ENCODE measurements around the gene SMAP1.

The SMAP1 gene

GRCh38 chr6:70874181-70874913, 206.7 kb downstream of the SMAP1 start:
- Histone ChIP-seq H3K79me2 (ENCODE audit: insufficient read depth, low read length) (no peaks in the 10 kb centered on the region), H3K9ac (ENCODE audit: low read depth, low read length) (no peak overlapping the region), H3K27me3 (ENCODE audit: insufficient read depth, low read length, poor library complexity) (no peaks in the 10 kb centered on the region), H4K20me1 (ENCODE audit: insufficient read depth, low read length) (no peaks in the 10 kb centered on the region), H3K36me3 (ENCODE audit: insufficient read depth, low read length) (no peaks in the 10 kb centered on the region), H3K9me3 (ENCODE audit: insufficient read depth, low read length, severe bottlenecking) (peaks cover 14% of the 10 kb centered on the region), H3K4me1 (ENCODE audit: insufficient read depth, low read length) (no peaks in the 10 kb centered on the region), H2AFZ (ENCODE audit: low read depth, low read length) (no peak overlapping the region), H3K4me2 (ENCODE audit: insufficient read depth, low read length) (no peak overlapping the region), H3K27ac (ENCODE audit: low read length) (no peak overlapping the region), H3K4me3 (ENCODE audit: low read depth in 1 of 2, low read length in 2 of 2) (no peak overlapping the region)
- ATAC-seq (ENCODE audit: insufficient read depth, low read depth) (no peak), DNase-seq (no peak)
- TF ChIP-seq CTCF (IDR thresholded peaks at IDR 0.05; ENCODE audit: borderline replicate concordance, extremely low read depth, low read length, poor library complexity, severe bottlenecking) (no peak), EZH2 (IDR thresholded peaks at IDR 0.05; ENCODE audit: borderline replicate concordance, low read depth, low read length, severe bottlenecking) (no peak)

GRCh38 chr6:70879496-70879895, 211.8 kb downstream of the SMAP1 start:
- no peaks in the 10 kb centered on the region for H3K79me2 ChIP-seq (ENCODE audit: insufficient read depth, low read length)
- H3K9me3 ChIP-seq (ENCODE audit: insufficient read depth, low read length, severe bottlenecking) = no peaks in the 10 kb centered on the region
- H3K27ac ChIP-seq (ENCODE audit: low read length) = no peak overlapping the region
- no peak overlapping the region for H2AFZ ChIP-seq (ENCODE audit: low read depth, low read length)
- no peak overlapping the region for H3K9ac ChIP-seq (ENCODE audit: low read depth, low read length)
- no peak overlapping the region for H3K4me3 ChIP-seq (ENCODE audit: low read depth in 1 of 2, low read length in 2 of 2)
- TF ChIP-seq EZH2 (IDR thresholded peaks at IDR 0.05; ENCODE audit: borderline replicate concordance, low read depth, low read length, severe bottlenecking) (no peak), CTCF (IDR thresholded peaks at IDR 0.05; ENCODE audit: borderline replicate concordance, extremely low read depth, low read length, poor library complexity, severe bottlenecking) (no peak)
- H3K27me3 ChIP-seq (ENCODE audit: insufficient read depth, low read length, poor library complexity) = no peaks in the 10 kb centered on the region
- no peak for DNase-seq
- no peaks in the 10 kb centered on the region for H3K36me3 ChIP-seq (ENCODE audit: insufficient read depth, low read length)
- ATAC-seq (ENCODE audit: insufficient read depth, low read depth) = no peak
- H3K4me2 ChIP-seq (ENCODE audit: insufficient read depth, low read length) = no peak overlapping the region
- H3K4me1 ChIP-seq (ENCODE audit: insufficient read depth, low read length) = no peaks in the 10 kb centered on the region
- no peaks in the 10 kb centered on the region for H4K20me1 ChIP-seq (ENCODE audit: insufficient read depth, low read length)

- H3K4me1 ChIP-seq (ENCODE audit: insufficient read depth, low read length) = no peaks in the 10 kb centered on the region
- DNase-seq (peak; percentile 54), ATAC-seq (ENCODE audit: insufficient read depth, low read depth) (peak; percentile 84)
- H3K9me3 ChIP-seq (ENCODE audit: insufficient read depth, low read length, severe bottlenecking) = no peaks in the 10 kb centered on the region
- peak; percentile 86 for TF ChIP-seq CTCF (IDR thresholded peaks at IDR 0.05; ENCODE audit: borderline replicate concordance, extremely low read depth, low read length, poor library complexity, severe bottlenecking)
- no peak for TF ChIP-seq EZH2 (IDR thresholded peaks at IDR 0.05; ENCODE audit: borderline replicate concordance, low read depth, low read length, severe bottlenecking)
- no peaks in the 10 kb centered on the region for H3K79me2 ChIP-seq (ENCODE audit: insufficient read depth, low read length)
- H2AFZ ChIP-seq (ENCODE audit: low read depth, low read length) = no peak overlapping the region
- H3K9ac ChIP-seq (ENCODE audit: low read depth, low read length) = no peak overlapping the region
- no peak overlapping the region for H3K27ac ChIP-seq (ENCODE audit: low read length)
- no peak overlapping the region for H3K4me3 ChIP-seq (ENCODE audit: low read depth in 1 of 2, low read length in 2 of 2)
- no peaks in the 10 kb centered on the region for H3K27me3 ChIP-seq (ENCODE audit: insufficient read depth, low read length, poor library complexity)
- no peaks in the 10 kb centered on the region for H4K20me1 ChIP-seq (ENCODE audit: insufficient read depth, low read length)
- no peaks in the 10 kb centered on the region for H3K36me3 ChIP-seq (ENCODE audit: insufficient read depth, low read length)
- no peak overlapping the region for H3K4me2 ChIP-seq (ENCODE audit: insufficient read depth, low read length)
Observed at GRCh38 chr6:70884074-70884983, 216.6 kb downstream of the SMAP1 start.

Measured in DND-41 (cell line).